OCI-LY7 (cell line): ENCODE data around the gene LARGE1. TPM values are rescaled to one million over a fixed set of nuclear protein-coding genes. Genes with fewer than 3 reads are reported as not detected.

Experiments
- BruUV-seq: library from RNA; stranded (reverse); fragments of 400-500 nt; replicated peaks from 2 replicates; lab custom pipeline; 2021; lab: Mats Ljungman, UMichigan
- CTCF ChIA-PET: fragments of 300-600 bp; sonication (Branson Sonifier 250); formaldehyde crosslinking; loops from one replicate; lab custom pipeline; 2022; ENCODE audit warnings: antibody characterized with exemption; ENCODE audit not compliant: unreplicated experiment; lab: Charles Lee
- POLR2A ChIA-PET: fragments of 300-600 bp; sonication (Branson Sonifier 250); formaldehyde crosslinking; loops from one replicate; lab custom pipeline; 2022; ENCODE audit warnings: antibody characterized with exemption; lab: Charles Lee
- DNase-seq: peaks from one replicate; pipeline ENCODE4 v3.0.0-alpha.2; 2015; ENCODE audit warnings: low spot score
- H2AFZ ChIP-seq: fragments of 200-600 bp; sonication (generic), shearing (Covaris generic); 2 replicates; pipeline ENCODE4 v1.6.1; 2014; ENCODE audit warnings: mild to moderate bottlenecking, antibody characterized with exemption, low read length, moderate library complexity
- H3K27ac ChIP-seq: fragments of 200-600 bp; sonication (generic); 2 replicates; pipeline ENCODE4 v1.5.1; 2014; ENCODE audit warnings: mixed run types, low read depth, mild to moderate bottlenecking, moderate library complexity, low read length, inconsistent platforms; ENCODE audit not compliant: poor library complexity, severe bottlenecking
- H3K36me3 ChIP-seq: fragments of 200-600 bp; sonication (generic); 2 replicates; pipeline ENCODE4 v1.6.1; 2014; ENCODE audit warnings: mild to moderate bottlenecking, antibody characterized with exemption, low read length, moderate library complexity, mixed read lengths; ENCODE audit not compliant: insufficient read depth
- H3K4me1 ChIP-seq: fragments of 200-600 bp; sonication (generic); 2 replicates; pipeline ENCODE4 v1.5.1; 2014; ENCODE audit warnings: mild to moderate bottlenecking, low read length; ENCODE audit not compliant: insufficient read depth, poor library complexity, severe bottlenecking
- H3K4me2 ChIP-seq: fragments of 200-600 bp; sonication (generic); 2 replicates; pipeline ENCODE4 v1.6.1; 2014; ENCODE audit warnings: mild to moderate bottlenecking, low read length
- H3K4me3 ChIP-seq: fragments of 200-600 bp; sonication (generic); 2 replicates; pipeline ENCODE4 v1.5.1; 2014; ENCODE audit warnings: mild to moderate bottlenecking, low read depth, low read length; ENCODE audit not compliant: poor library complexity, severe bottlenecking
- H3K79me2 ChIP-seq: fragments of 200-600 bp; sonication (generic); 2 replicates; pipeline ENCODE4 v1.6.1; 2016; ENCODE audit warnings: low read depth, mild to moderate bottlenecking, low read length, moderate library complexity, mixed read lengths; ENCODE audit not compliant: insufficient read depth
- H3K9me2 ChIP-seq: fragments of 200-600 bp; sonication (generic); 2 replicates; pipeline ENCODE4 v1.6.1; 2016; ENCODE audit warnings: mild to moderate bottlenecking, low read length, mixed read lengths; ENCODE audit not compliant: insufficient read depth
- H3K9me3 ChIP-seq: fragments of 200-600 bp; sonication (generic); 2 replicates; pipeline ENCODE4 v1.6.1; 2014; ENCODE audit warnings: mild to moderate bottlenecking, mixed run types, low read length, mixed read lengths
- H4K20me1 ChIP-seq: fragments of 200-600 bp; sonication (generic); 2 replicates; pipeline ENCODE4 v1.6.1; 2014; ENCODE audit warnings: mild to moderate bottlenecking, antibody characterized with exemption, low read length, moderate library complexity, mixed read lengths; ENCODE audit not compliant: insufficient read depth
- CTCF ChIP-seq: fragments of 200-600 bp; sonication (generic); conservative IDR thresholded peaks from 2 replicates; pipeline ENCODE4 v1.5.1; 2014; ENCODE audit warnings: mild to moderate bottlenecking, antibody characterized with exemption, low read length, moderate library complexity, mixed read lengths
- EZH2phosphoT487 ChIP-seq: fragments of 200-600 bp; sonication (generic); IDR thresholded peaks from 2 replicates; pipeline ENCODE4 v1.6.1; 2018; ENCODE audit warnings: low read depth, borderline replicate concordance, mild to moderate bottlenecking, mixed run types, antibody characterized with exemption, low read length, moderate library complexity, mixed read lengths
- intact Hi-C: fragments of 100-400 bp; cut with micrococcal nuclease; formaldehyde crosslinking; loops from one replicate; pipeline ENCODE4 v1.10.0; 2022; ENCODE audit not compliant: unreplicated experiment
- total RNA-seq, 2 experiments: library from RNA; depleted of rRNA in 1 of 2; stranded (reverse); fragments of >200 nt in 1 of 2; shearing (Covaris generic) in 1 of 2; gene quantifications; 2 replicates each; pipeline ENCODE4 v1.2.3, GENCODE V29; 2014 to 2022

The LARGE1 gene
- total RNA-seq, 2 experiments from 2014 or later, result 31.5 to 31.9 TPM

GRCh38 chr22:33593818-33594217, 326.5 kb downstream of the LARGE1 start:
- Histone ChIP-seq H3K79me2 (no peaks in the 10 kb centered on the region), H3K27ac (no peak overlapping the region), H3K4me3 (no peak overlapping the region), H3K4me2 (no peak overlapping the region), H4K20me1 (no peaks in the 10 kb centered on the region), H3K9me2 (no peaks in the 10 kb centered on the region), H3K9me3 (no peaks in the 10 kb centered on the region), H3K36me3 (no peaks in the 10 kb centered on the region), H2AFZ (no peak overlapping the region), H3K4me1 (no peaks in the 10 kb centered on the region)
- no peak for TF ChIP-seq CTCF
- TF ChIP-seq EZH2phosphoT487, result no peak
- CTCF ChIA-PET, result no interaction called here
- intact Hi-C loops, result no loop called here
- no peak for DNase-seq
- BruUV-seq, result no TSS peak
- POLR2A ChIA-PET, result no interaction called here

- Histone ChIP-seq H4K20me1 (no peaks in the 10 kb centered on the region), H3K9me2 (no peaks in the 10 kb centered on the region), H3K79me2 (no peaks in the 10 kb centered on the region), H3K9me3 (no peaks in the 10 kb centered on the region), H3K27ac (no peak overlapping the region), H3K4me3 (no peak overlapping the region), H3K36me3 (no peaks in the 10 kb centered on the region), H3K4me1 (no peaks in the 10 kb centered on the region), H3K4me2 (no peak overlapping the region), H2AFZ (no peak overlapping the region)
- CTCF ChIA-PET, result no interaction called here
- intact Hi-C loops, result no loop called here
- DNase-seq, result no peak
- POLR2A ChIA-PET, result interaction anchor here (0.7 to 0.8 kb wide), 2 partner anchors 22 to 447 kb away, joined by 3 read pairs; no protein-coding TSS in a partner anchor
- TF ChIP-seq EZH2phosphoT487 (no peak), CTCF (no peak)
- BruUV-seq, result no TSS peak
Measured at GRCh38 chr22:33591946-33592345, 328.3 kb downstream of the LARGE1 start.

GRCh38 chr22:33589297-33589696, 331.0 kb downstream of the LARGE1 start:
- no peaks in the 10 kb centered on the region for H3K9me2 ChIP-seq
- ChIA-PET CTCF (interaction anchor here (0.5 kb wide), 1 partner anchor 11 kb away, joined by 3 read pairs; no protein-coding TSS in a partner anchor), POLR2A (interaction anchor here (0.6 kb wide), 1 partner anchor 89 kb away, joined by 3 read pairs; no protein-coding TSS in a partner anchor)
- H3K9me3 ChIP-seq, result no peaks in the 10 kb centered on the region
- no peaks in the 10 kb centered on the region for H3K79me2 ChIP-seq
- BruUV-seq, result no TSS peak
- H4K20me1 ChIP-seq, result no peaks in the 10 kb centered on the region
- TF ChIP-seq EZH2phosphoT487 (no peak), CTCF (no peak)
- no peak for DNase-seq
- H3K4me3 ChIP-seq, result no peak overlapping the region
- H3K36me3 ChIP-seq, result no peaks in the 10 kb centered on the region
- H3K27ac ChIP-seq, result no peak overlapping the region
- no peaks in the 10 kb centered on the region for H3K4me1 ChIP-seq
- no peak overlapping the region for H2AFZ ChIP-seq
- intact Hi-C loops, result no loop called here
- no peak overlapping the region for H3K4me2 ChIP-seq
